Dermis microvascular lymphatic vessel endothelial cell (primary cell): Measurements from ENCODE around the gene NQO1. TPM values are rescaled to one million over a fixed set of nuclear protein-coding genes. Genes with fewer than 3 reads are reported as not detected.

Experiments
- total RNA-seq: library from RNA; depleted of rRNA; stranded (reverse); fragments of >200 nt; gene quantifications from 2 replicates; pipeline ENCODE4 v1.2.1, GENCODE V29; 2014

Gene NQO1
- total RNA-seq, 1 donor from 2014 or later = 122 TPM

Other genes with a start within 250 kb of the NQO1 start
- 22.1 and 42.5 TPM in 2 replicates for gene NFAT5, start 160.6 kb downstream of the NQO1 start, total RNA-seq
- 16.9 and 20.7 TPM in 2 replicates for gene NOB1, start 28.4 kb upstream of the NQO1 start, total RNA-seq
- gene WWP2, start 35.8 kb upstream of the NQO1 start, total RNA-seq = 16.9 and 20.1 TPM in 2 replicates
- 0.13 TPM in 2 replicates for gene CLEC18A, start 224.8 kb upstream of the NQO1 start, total RNA-seq